ENCODE data around the gene POLN.

POLN gene

GRCh38 chr4:2273657-2274319 is 31.9 kb upstream of the POLN start:
- no peak for DNase-seq (ENCODE audit: low spot score)

GRCh38 chr4:2273221-2273620 is 31.3 kb upstream of the POLN start:
- no peak for TF ChIP-seq CTCF (IDR thresholded peaks at IDR 0.05; ENCODE audit: extremely low read depth, missing control alignments)
- DNase-seq (ENCODE audit: low spot score), result no peak

More at GRCh38 chr4:2273657-2274319, 31.9 kb upstream of the POLN start:
- no peak for TF ChIP-seq CTCF (IDR thresholded peaks at IDR 0.05; ENCODE audit: extremely low read depth, missing control alignments)

GRCh38 chr4:2272828-2273120 is 30.9 kb upstream of the POLN start:
- no peak for TF ChIP-seq CTCF (IDR thresholded peaks at IDR 0.05; ENCODE audit: extremely low read depth, missing control alignments)

GRCh38 chr4:2272026-2272827 is 30.3 kb upstream of the POLN start:
- no peak for TF ChIP-seq CTCF (IDR thresholded peaks at IDR 0.05; ENCODE audit: extremely low read depth, missing control alignments)
- no peak for DNase-seq (ENCODE audit: low spot score)

More at GRCh38 chr4:2272828-2273120, 30.9 kb upstream of the POLN start:
- DNase-seq (ENCODE audit: low spot score), result no peak

GRCh38 chr4:2271279-2272025 is 29.5 kb upstream of the POLN start:
- no peak for TF ChIP-seq CTCF (IDR thresholded peaks at IDR 0.05; ENCODE audit: extremely low read depth, missing control alignments)
- no peak for DNase-seq (ENCODE audit: low spot score)

GRCh38 chr4:2270341-2271165 is 28.6 kb upstream of the POLN start:
- TF ChIP-seq CTCF (IDR thresholded peaks at IDR 0.05; ENCODE audit: extremely low read depth, missing control alignments), result no peak
- no peak for DNase-seq (ENCODE audit: low spot score)
